ENCODE data around the gene R3HDML.

DNA sequence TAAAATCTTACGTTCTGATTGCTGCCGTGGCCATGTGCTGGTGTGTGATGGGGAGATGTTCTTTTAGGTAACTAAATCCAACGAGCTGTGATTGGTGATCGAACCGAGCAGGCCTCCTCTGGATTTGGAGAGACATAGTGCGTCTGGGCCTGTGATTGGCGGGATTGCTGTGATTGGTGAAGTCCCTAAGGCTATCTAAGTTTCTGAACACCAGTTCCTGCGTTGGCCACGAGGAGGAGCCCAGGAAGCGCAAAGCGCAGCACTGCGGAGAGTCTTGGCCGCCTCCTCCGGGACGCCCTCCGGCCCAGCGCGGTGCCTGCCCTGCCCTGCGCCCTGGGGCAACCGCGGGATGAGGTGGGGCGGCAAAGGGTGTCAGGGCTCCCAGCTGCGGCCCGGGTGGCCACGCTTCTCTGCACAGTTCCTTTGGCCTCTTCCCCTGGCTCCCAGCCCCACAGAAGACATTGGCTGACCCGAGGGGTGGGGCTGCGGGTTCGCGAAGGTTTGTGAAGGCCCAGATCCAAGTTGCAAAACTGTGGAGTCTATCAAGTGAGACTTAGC is 51.7 kb downstream of the R3HDML start:
- TF ChIP-seq, protein P1, sequence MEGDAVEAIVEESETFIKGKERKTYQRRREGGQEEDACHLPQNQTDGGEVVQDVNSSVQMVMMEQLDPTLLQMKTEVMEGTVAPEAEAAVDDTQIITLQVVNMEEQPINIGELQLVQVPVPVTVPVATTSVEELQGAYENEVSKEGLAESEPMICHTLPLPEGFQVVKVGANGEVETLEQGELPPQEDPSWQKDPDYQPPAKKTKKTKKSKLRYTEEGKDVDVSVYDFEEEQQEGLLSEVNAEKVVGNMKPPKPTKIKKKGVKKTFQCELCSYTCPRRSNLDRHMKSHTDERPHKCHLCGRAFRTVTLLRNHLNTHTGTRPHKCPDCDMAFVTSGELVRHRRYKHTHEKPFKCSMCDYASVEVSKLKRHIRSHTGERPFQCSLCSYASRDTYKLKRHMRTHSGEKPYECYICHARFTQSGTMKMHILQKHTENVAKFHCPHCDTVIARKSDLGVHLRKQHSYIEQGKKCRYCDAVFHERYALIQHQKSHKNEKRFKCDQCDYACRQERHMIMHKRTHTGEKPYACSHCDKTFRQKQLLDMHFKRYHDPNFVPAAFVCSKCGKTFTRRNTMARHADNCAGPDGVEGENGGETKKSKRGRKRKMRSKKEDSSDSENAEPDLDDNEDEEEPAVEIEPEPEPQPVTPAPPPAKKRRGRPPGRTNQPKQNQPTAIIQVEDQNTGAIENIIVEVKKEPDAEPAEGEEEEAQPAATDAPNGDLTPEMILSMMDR (IDR thresholded peaks at IDR 0.05), result peak; percentile 74
- TF ChIP-seq EZH2 (IDR thresholded peaks at IDR 0.05; ENCODE audit: borderline replicate concordance, insufficient read depth, low read depth, low read length, poor library complexity, severe bottlenecking), result no peak

Measured in B cell (primary cell).